Measurements from ENCODE around the gene ANXA3.

Gene ANXA3

DNA sequence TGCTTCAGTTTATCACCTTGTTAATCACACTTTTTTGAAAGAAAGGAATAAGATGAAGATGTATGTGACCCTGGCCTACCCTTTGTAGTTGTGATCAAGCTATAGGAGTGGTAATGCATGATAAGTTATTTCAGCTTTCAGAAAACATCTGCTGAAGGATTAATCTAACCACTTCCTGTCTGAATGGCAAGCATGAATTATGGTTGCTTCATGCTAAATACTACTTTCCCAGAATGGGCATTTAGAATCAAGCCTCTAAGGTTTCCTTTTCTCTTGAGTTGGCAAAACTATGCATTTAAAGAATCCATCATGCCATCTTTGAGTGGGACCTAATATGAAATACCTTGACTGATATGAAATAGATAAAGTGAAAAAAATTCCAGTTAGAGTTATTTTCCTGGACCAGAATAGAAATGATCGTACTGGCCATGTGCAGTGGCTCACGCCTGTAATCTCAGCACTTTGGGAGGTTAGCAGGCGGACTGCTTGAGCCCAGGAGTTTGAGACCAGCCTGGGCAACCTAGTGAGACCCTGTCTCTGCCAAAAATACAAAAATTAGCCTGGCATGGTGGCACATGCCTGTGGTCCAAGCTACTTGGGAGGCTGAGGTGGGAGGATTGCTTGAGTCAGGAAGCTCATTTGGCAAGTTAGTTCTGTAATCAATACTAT lies 59.1 kb downstream of the ANXA3 start:
- no peak for DNase-seq (ENCODE audit: low read depth in 2 of 3, low spot score in 2 of 3)

DNA sequence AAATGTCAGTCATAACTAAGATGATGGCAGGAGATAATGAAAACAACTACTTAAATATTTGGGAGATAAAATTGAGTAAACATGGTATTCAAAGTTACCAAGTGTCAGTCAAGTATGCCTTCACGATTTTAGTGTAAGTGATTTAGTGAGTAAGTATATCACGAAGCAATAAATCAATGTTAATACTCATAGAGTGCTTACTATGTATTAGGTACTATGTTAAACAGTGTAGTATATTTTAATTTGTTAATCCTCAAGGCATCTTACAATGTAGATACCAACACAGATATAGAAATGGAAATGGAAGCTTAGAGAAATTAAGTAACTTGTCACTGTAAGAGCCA lies 59.6 kb downstream of the ANXA3 start:
- DNase-seq (ENCODE audit: low read depth in 2 of 3, low spot score in 2 of 3) = no peak

- no peak for DNase-seq (ENCODE audit: low read depth in 2 of 3, low spot score in 2 of 3)
These were observed 61.0 kb downstream of the ANXA3 start for GRCh38 chr4:78612398-78613178.

GRCh38 chr4:78613522-78614321 lies 62.2 kb downstream of the ANXA3 start:
- DNase-seq (ENCODE audit: low read depth in 2 of 3, low spot score in 2 of 3) = no peak

- DNase-seq (ENCODE audit: low read depth in 2 of 3, low spot score in 2 of 3) = no peak
These were observed 64.5 kb downstream of the ANXA3 start for GRCh38 chr4:78616046-78616498.

DNA sequence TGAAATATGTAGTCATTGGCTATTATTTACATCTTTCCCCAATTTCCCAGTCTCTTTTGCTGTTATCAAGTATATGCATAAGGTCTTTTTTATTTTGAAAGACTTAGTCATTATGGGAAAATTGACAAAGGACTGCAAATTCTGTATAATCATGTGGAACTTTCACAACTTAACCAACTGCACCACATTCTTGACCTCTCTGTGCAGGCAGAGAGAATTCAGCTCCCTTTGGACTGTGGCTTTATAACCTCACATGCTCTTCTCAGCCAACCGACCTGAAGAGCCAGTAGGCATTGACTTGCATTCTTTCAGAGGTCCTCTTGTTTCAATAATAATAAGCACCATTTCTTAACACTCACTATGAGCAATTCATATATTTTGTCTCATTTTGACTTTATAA lies 66.9 kb downstream of the ANXA3 start:
- no peak for DNase-seq (ENCODE audit: low read depth in 2 of 3, low spot score in 2 of 3)

DNA sequence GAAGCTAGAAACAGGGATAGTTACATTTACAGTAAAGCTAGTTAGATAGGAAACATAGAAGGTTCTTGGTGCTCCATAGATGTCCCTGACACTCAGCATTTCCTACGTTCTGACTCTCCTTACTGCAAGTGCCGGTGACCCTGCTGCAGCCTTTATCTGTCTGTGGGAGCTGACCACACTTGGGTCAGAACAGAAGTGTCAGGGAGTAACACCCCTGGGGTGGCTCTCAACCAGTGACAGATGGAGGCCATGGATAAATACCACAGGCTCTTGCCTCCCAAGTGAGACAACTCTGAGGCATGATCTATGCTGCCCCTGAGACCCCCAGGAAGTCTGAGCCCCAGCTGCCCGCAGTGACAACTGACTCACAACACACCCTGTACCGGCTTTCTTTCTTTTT lies 69.8 kb downstream of the ANXA3 start:
- DNase-seq (ENCODE audit: low read depth in 2 of 3, low spot score in 2 of 3) = no peak

- DNase-seq (ENCODE audit: low read depth in 2 of 3, low spot score in 2 of 3) = no peak
These were observed 70.8 kb downstream of the ANXA3 start for GRCh38 chr4:78622253-78622979.

DNA sequence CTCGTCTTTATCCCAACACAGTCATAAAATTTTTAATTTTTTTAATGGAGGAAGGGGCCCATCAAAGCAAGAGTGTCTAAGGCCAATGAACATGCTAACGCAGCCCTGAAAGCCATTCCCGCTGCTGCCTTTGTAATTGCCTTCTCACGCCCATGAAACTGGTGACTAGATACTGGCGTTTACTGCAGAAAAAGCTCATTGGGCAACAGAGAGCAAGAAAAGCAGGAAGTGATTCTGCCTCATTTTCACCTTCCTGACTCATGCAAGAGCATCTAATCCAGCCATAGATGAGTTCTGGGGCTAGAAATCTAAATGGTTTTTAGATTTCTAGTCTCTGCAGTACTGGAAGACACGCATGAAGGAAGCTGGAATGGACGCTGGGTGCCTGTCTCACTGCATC lies 72.5 kb downstream of the ANXA3 start:
- no peak for DNase-seq (ENCODE audit: low read depth in 2 of 3, low spot score in 2 of 3)

DNA sequence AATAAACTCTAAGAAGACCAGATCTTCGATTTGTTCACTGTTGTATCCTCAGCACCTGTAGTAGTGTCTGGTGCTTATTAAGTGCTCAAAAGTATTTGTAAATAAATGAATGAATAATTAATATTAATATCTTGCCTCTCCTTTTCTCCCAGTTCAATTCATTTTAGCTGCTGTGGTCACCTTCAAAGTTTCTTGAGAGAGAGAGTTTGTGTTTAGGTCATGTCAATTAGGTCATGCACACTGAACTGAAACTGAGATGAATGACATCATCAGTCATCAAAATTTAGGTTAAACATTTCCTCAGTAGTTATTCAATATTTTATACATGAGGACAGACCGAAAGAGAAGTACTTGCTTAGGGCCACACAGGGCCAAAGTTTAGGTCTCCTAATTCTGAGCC lies 73.5 kb downstream of the ANXA3 start:
- no peak for DNase-seq (ENCODE audit: low read depth in 2 of 3, low spot score in 2 of 3)

DNA sequence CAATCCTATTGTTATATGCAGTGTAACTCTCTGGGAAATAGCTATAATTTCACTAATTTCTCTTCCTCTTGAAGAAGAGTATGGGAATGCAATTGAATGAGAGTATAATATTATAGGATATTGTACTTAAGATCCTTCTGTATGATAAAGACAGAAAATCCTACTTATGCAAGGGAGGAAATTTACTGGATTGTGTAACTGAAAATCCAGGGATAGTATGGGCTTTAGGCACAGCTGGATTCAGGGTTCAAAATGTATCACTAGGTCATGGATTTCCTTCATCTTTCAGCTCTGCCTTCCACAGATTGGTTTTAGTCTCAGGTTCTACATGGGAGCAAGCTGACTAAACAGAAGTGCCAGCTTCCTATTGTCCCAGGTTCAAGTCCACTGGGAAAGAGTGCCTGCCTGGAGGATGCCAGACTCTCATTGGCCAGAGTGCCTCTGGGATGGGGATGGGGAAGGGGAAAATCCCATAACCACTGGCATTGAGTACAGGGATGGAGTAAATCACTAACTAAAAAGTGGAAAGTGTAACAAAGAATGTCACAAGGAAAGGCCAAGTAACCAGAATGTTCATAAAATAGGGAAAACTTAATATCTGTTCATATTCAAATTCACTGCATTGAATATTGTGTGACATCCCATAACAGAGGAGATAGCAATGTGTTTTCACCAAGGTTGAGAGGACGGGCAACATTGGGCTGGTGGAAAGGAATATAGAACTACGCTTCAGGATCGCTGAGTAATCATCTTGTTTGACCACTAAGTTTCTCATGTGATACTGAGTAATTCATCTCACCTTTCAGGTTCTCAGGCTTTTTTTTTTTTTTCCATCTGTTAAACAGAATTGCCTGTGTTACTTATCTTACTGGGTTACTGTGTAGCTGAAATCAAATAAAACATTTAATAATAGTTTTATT lies 75.7 kb downstream of the ANXA3 start:
- DNase-seq (ENCODE audit: low read depth in 2 of 3, low spot score in 2 of 3) = no peak

DNA sequence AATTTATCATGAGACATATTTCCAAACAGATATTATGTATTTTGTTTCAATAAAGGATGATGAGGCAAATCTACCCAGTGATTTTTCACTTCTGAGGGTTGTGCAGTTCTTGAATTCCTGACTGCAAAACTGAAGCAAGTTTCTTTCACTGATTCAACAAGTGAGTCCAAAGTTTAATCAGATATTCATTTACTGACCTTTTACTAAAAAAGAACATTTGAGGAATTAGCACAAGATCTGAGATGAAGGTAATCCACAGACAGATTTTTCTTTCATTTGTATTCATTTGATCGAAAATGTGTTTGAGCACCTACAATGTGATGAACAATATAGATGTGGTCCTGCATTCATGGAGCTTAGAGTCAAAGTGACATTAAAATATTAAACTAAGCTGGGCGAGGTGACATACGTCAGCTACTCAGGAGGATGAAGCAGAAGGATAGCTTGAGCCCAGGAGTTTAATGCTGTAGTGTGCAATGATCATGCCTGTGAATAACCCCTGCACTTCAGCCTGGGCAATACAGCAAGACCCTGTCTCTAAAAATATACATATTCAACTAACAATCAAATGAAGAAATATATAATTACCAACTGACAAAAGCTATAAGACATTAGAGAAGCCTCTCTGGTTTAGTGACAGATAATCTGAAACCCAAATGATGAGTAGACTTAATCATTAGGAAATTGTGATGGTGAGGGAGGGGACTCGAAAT lies 76.6 kb downstream of the ANXA3 start:
- no peak for DNase-seq (ENCODE audit: low read depth in 2 of 3, low spot score in 2 of 3)

DNA sequence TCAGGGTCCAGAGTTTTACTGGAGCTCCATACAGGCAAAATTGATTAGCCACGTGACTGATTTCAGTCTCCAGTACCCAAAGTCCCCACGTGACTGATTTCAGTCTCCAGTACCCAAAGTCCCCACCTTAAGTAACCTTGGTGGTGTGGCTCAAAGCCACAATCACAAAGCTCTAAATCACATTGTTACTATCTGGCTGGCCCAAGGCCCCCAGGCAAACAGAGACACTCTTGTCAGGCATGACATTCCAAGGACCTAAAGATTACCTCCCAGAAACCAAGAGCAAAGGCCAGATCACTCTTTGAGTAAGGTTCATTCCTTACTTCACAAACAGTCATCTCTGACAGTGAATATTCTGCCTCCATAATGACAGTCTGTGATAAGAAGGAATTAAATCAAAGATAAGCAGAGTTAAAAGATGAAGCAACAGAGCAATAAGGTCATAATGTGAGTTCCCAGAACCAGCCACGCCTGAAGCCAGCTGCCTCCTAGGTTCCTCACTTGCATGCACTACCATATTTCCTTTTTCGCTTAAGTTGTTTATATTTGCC lies 78.5 kb downstream of the ANXA3 start:
- DNase-seq (ENCODE audit: low read depth in 2 of 3, low spot score in 2 of 3) = no peak

DNA sequence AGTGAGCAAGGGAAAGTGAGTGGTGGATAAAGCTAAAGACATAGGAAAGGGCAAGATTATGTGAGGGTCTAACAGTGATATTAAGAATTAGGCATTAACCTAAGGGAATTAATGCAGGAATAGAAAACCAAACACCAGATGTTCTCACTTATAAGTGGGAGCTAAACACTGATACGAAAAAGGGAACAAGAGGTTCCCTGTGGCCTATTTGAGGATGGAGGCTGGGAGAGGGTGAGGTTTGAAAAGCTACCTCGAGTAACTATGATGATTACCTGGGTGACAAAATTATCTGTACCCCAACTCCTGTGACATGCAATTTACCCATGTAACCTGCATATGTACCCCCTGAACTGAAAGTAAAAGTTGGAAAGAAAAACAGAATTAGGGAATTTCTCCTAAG lies 79.0 kb downstream of the ANXA3 start:
- no peak for DNase-seq (ENCODE audit: low read depth in 2 of 3, low spot score in 2 of 3)

- no peak for DNase-seq (ENCODE audit: low read depth in 2 of 3, low spot score in 2 of 3)
These were observed 82.6 kb downstream of the ANXA3 start for GRCh38 chr4:78634011-78634664.

GRCh38 chr4:78638337-78639172 lies 87.0 kb downstream of the ANXA3 start:
- DNase-seq (ENCODE audit: low read depth in 2 of 3, low spot score in 2 of 3) = no peak

DNA sequence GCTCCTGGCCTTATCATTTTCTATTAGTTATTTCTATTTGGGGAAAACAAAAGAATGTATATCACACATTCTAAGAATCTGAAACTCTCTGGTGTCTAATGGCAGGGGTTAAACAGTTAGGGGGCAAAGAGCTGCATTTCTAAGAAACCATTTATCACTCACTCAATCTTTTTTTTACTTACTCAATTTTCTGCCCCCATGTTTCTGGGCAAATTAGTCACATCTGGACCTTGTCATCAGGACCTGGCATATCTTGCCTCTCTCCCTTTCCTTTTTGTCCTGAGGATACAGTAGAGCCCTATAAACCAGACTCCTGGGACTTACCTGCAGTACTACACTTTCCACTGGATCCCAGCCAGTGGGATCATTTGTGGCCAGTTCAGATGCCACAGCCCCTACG lies 89.1 kb downstream of the ANXA3 start:
- no peak for DNase-seq (ENCODE audit: low read depth in 2 of 3, low spot score in 2 of 3)

- DNase-seq (ENCODE audit: low read depth in 2 of 3, low spot score in 2 of 3) = no peak
These were observed 91.4 kb downstream of the ANXA3 start for GRCh38 chr4:78642934-78643333.
